Measurements from ENCODE around the gene NEU4.
"Not testable (repeated sequence)": the region's sequence is repeated elsewhere in the genome, so short reads cannot be mapped to it uniquely, and the experiment has no call there.

NEU4 gene

GRCh38 chr2:241812730-241813643 is 4.0 kb downstream of the NEU4 start:
- no peak for DNase-seq (ENCODE audit: extremely low read depth in 1 of 2, low read depth in 1 of 2)

DNA sequence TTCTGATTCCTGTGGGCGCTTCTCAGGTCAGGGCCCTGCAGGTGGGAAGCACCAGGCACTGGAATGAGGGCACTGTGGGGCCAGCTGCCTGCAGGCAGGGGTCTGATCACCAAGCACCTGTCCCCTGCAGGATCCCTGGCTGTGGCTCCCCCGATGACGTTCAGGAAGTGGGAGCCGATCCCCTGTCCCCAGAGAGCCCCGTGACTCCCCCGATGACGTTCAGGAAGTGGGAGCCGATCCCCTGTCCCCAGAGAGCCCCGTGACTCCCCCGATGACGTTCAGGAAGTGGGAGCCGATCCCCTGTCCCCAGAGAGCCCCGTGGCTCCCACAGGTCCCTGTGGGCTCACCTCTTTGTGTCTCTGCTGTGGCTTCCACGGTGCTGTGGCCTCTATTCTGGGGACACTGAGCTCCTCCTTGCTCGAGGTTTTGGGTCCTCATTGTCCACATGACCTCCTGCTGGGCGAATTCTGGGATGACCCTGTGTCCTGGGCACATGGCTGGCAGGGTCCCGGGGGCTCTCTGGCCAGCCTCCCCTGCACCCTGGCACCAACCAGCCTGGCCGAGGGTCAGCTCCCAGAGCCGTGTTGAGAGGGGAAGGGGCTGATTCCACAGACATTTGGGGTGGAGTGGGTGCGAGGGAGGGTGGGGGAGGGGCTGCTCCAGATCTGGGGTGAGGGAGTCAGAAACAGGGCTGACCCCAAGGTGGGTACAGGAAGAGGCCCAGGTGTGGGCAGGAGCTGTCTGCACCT is 4.8 kb downstream of the NEU4 start:
- DNase-seq (ENCODE audit: extremely low read depth in 1 of 2, low read depth in 1 of 2): no peak

DNA sequence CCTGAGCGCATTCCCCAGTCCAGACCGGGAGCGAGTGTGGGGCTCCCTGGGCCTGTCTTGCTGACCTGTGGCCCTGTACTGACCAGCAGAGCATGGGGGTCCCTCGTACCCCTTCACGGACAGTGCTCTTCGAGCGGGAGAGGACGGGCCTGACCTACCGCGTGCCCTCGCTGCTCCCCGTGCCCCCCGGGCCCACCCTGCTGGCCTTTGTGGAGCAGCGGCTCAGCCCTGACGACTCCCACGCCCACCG is 5.3 kb downstream of the NEU4 start:
- no peak for DNase-seq (ENCODE audit: extremely low read depth in 1 of 2, low read depth in 1 of 2)

DNA sequence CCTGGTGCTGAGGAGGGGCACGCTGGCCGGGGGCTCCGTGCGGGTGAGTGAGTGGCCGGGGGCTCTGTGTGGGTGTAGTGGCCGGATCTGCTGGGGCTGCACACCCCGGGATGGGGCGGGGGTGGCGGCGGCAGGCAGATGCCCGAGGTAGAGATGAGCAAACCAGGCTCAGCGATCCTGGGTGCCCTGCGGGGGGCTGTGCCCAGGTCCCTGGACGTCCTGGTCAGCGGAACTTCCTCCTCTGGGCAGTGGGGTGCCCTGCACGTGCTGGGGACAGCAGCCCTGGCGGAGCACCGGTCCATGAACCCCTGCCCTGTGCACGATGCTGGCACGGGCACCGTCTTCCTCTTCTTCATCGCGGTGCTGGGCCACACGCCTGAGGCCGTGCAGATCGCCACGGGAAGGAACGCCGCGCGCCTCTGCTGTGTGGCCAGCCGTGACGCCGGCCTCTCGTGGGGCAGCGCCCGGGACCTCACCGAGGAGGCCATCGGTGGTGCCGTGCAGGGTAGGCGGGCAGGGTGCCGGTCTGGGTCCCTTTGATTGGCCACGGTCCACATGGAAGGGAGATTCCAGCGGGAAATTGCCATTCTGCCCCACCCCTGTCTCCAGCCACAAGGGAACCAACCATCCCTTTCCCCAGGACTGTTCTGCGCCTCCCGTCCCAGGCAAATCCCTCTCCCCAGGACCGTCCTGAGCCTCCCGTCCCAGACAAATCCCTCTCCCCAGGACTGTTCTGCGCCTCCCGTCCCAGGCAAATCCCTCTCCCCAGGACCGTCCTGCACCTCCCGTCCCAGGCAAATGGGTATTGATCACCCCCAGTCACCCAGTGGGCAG is 5.9 kb downstream of the NEU4 start:
- DNase-seq (ENCODE audit: extremely low read depth in 1 of 2, low read depth in 1 of 2): no peak

GRCh38 chr2:241815477-241816430 is 6.8 kb downstream of the NEU4 start:
- DNase-seq (ENCODE audit: extremely low read depth in 1 of 2, low read depth in 1 of 2): no peak

GRCh38 chr2:241816431-241817121 is 7.6 kb downstream of the NEU4 start:
- DNase-seq (ENCODE audit: extremely low read depth in 1 of 2, low read depth in 1 of 2): no peak

DNA sequence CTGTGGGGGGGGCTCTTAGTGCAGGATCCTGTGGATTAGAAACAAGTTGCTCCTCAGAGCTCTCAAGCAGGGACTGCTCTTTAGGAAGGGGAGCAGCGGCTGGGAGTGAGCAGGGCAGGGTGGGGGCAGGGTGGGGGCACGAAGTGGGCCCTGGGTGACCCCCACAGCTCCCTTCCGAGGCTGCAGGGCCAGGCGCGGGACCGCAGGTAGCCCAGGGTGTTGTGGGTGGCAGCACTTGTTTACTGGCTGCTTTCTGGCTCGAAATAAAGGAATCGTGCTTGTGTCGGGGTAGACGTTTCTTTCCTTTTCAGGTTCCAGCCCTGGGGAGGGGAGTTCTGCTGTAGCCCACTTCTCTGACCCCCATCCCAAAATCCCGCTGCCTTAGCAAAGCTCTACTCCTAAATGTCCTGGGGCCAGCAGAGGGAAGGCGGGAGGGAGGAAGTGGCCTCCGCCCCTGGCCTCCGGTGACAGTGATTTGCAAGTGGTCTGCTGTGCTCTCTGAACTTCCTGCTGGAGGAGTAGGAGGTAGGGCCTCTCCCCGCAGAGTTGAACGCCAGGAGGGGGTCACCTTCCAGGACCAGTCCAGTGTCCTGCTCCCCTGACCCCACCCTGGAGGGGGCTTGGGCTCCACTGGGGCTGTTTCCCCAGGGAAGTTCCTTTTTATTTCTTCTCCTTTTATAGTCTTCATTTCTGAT is 8.3 kb downstream of the NEU4 start:
- DNase-seq (ENCODE audit: extremely low read depth in 1 of 2, low read depth in 1 of 2): no peak

GRCh38 chr2:241817821-241818215 is 8.8 kb downstream of the NEU4 start:
- DNase-seq (ENCODE audit: extremely low read depth in 1 of 2, low read depth in 1 of 2): not testable (repeated sequence)

GRCh38 chr2:241818229-241818942 is 9.4 kb downstream of the NEU4 start:
- no peak for DNase-seq (ENCODE audit: extremely low read depth in 1 of 2, low read depth in 1 of 2)

DNA sequence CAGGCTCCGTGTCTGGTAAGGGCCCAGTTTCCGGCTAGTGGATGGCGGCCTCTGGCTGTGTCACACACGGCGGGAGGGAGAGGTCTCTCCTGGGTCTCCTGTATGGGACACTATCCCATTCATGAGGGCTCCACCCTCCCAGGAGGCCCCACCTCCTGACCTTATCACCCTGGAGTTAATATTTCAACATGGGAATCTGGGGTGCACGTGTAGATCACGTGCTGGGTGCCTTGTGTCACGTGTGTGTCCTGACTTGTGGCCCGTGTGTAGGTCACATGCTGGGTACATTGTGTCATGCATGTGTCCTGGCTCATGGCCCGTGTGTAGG is 9.9 kb downstream of the NEU4 start:
- DNase-seq (ENCODE audit: extremely low read depth in 1 of 2, low read depth in 1 of 2): no peak

DNA sequence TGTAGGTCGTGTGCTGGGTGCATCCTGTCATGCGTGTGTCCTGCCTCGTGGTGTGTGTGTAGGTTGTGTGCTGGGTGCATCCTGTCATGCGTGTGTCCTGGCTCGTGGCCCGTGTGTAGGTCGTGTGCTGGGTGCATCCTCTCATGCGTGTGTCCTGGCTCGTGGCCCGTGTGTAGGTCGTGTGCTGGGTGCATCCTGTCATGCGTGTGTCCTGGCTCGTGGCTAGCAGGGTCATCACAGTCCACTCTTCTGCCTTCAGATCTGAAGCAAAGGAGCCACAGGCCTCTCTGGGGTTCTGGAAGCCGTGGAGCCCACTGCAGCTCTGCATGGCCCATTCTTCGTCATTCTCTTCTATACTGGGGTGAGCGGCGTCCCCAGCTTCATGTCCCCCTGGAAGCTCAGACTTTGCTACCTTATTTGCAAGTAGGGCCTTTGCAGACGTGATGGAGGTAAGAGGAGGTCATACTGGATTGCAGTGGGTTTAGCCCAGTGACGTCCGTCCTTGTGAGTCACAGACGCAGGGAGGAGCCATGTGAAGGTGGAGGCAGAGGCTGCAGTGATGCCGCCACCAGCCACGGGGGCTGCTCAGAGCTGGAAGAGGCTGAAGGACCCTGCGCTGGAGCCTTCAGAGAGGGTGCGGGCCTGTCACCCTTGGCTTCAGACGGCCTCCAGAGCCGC is 11.1 kb downstream of the NEU4 start:
- DNase-seq (ENCODE audit: extremely low read depth in 1 of 2, low read depth in 1 of 2): not testable (repeated sequence)

DNA sequence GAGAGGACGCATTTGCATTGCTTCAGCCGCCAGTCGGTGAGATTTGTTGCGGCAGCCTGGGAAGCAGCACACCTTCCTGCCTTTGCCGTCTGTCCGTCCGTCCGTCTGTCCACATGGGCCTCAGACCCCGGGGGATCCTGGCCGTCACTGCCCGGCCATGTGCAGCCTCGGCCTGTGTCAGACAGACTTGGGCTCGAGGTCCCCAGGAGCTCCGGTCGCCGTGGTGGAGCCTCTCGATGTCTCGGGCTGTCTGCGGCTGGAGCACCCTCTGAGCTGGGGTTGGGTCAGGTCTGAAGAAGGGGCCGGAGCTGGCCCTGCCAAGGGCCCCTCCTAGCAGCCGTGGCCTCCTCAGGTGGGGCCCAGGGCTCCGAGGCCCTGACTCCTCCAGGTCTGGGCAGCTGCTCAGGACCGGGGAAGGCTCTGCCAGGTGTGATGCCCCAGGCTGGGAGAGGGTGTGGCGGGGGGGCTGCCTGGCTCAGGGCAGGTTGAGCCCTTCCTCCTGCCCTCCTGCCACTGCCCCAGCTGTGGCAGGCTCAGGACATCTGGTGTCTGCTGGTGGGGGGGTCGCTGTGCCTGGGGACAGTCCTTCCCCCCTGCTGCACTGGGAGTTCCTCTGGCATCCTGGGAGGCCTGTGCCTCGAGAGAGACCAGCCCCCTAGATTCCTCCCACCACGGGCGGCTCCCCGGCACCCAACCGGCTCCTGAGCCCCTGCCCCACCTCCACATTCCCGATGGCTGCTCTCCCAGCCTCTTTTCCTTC is 11.8 kb downstream of the NEU4 start:
- DNase-seq (ENCODE audit: extremely low read depth in 1 of 2, low read depth in 1 of 2): no peak

- no peak for DNase-seq (ENCODE audit: extremely low read depth in 1 of 2, low read depth in 1 of 2)
Observed at GRCh38 chr2:241821460-241822263, 12.7 kb downstream of the NEU4 start.

- DNase-seq (ENCODE audit: extremely low read depth in 1 of 2, low read depth in 1 of 2): no peak
Observed at GRCh38 chr2:241822264-241822623, 13.3 kb downstream of the NEU4 start.

GRCh38 chr2:241823531-241824437 is 14.8 kb downstream of the NEU4 start:
- not testable (repeated sequence) for DNase-seq (ENCODE audit: extremely low read depth in 1 of 2, low read depth in 1 of 2)

DNA sequence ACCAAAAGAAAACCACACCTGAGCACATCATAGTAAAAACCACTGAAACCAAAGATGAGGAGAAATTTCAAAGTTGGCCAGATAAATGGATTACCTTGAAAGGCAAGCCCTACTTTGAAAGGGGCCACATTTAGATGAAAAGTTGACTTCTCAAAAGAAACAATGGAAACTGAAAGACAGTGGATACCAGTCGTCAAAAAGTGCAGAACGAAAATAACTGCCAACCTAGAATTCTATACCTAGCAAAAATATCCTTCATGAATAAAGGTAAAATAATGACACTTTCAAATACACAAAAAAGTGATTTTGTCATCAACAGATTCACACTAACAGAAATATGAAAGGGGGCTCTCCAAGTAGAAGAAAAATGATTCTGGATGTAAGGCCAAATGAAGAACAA is 18.4 kb downstream of the NEU4 start:
- DNase-seq (ENCODE audit: extremely low read depth in 1 of 2, low read depth in 1 of 2): no peak

All from activated CD8-positive, alpha-beta memory T cell treated with anti-CD3 and anti-CD28 coated beads for 1 hour (primary cell).